Measurements from ENCODE around the gene NCR1. TPM values are rescaled to one million over a fixed set of nuclear protein-coding genes. Genes with fewer than 3 reads are reported as not detected.

Gene NCR1
- not detected in 2 replicates for total RNA-seq

GRCh38 chr19:54905803-54906511 lies at the start of gene NCR1:
Gene NCR1, plus strand, starts transcription at chr19:54906148. Its CDS starts 40 bp downstream, at chr19:54906188.

GRCh38 chr19:54873990-54874389 lies 32.0 kb upstream of the NCR1 start, which contains the start of gene FCAR:
Gene FCAR, plus strand, starts transcription at chr19:54874235. Its CDS starts 55 bp downstream, at chr19:54874290.

GRCh38 chr19:54947381-54947780 lies 41.4 kb downstream of the NCR1 start, which contains the start of gene NLRP7:
Gene NLRP7, minus strand, starts transcription at chr19:54947530.

Other genes with a start within 250 kb of the NCR1 start
- gene LILRB4, start 243.2 kb upstream of the NCR1 start, total RNA-seq, result not detected in 2 replicates
- gene KIR3DL3, start 181.7 kb upstream of the NCR1 start, total RNA-seq, result not detected in 2 replicates
- not detected in 2 replicates for gene KIR2DL3, start 167.6 kb upstream of the NCR1 start, total RNA-seq
- gene KIR2DL1, start 136.4 kb upstream of the NCR1 start, total RNA-seq, result not detected in 2 replicates
- not detected in 2 replicates for gene KIR2DL4, start 102.5 kb upstream of the NCR1 start, total RNA-seq
- gene KIR3DL1, start 89.7 kb upstream of the NCR1 start, total RNA-seq, result not detected in 2 replicates
- not detected in 2 replicates for gene KIR2DS4, start 73.5 kb upstream of the NCR1 start, total RNA-seq
- gene KIR3DL2, start 55.7 kb upstream of the NCR1 start, total RNA-seq, result not detected in 2 replicates
- not detected in 2 replicates for gene FCAR, start 31.9 kb upstream of the NCR1 start, total RNA-seq
- not detected in 2 replicates for gene NLRP7, start 41.4 kb downstream of the NCR1 start, total RNA-seq
- under 0.01 and 0.34 TPM in 2 replicates for gene NLRP2, start 60.2 kb downstream of the NCR1 start, total RNA-seq
- gene GP6, start 132.1 kb downstream of the NCR1 start, total RNA-seq, result not detected in 2 replicates
- 6.4 and 8.4 TPM in 2 replicates for gene RDH13, start 157.0 kb downstream of the NCR1 start, total RNA-seq
- 4.9 and 5.9 TPM in 2 replicates for gene EPS8L1, start 169.7 kb downstream of the NCR1 start, total RNA-seq
- gene PPP1R12C, start 211.5 kb downstream of the NCR1 start, total RNA-seq, result 55.5 and 57.8 TPM in 2 replicates
- gene TNNT1, start 243.1 kb downstream of the NCR1 start, total RNA-seq, result 0.34 and 0.89 TPM in 2 replicates